GM23248 (cell line): ENCODE results near the gene DOCK9.

Experiments
- EZH2 ChIP-seq: fragments of 200-600 bp; sonication (generic); IDR thresholded peaks from 2 replicates; pipeline ENCODE4 v1.6.1; 2018; ENCODE audit warnings: antibody characterized with exemption, mild to moderate bottlenecking; ENCODE audit not compliant: insufficient read depth, poor library complexity, severe bottlenecking
- EZH2phosphoT487 ChIP-seq: fragments of 200-600 bp; sonication (generic); IDR thresholded peaks from 2 replicates; pipeline ENCODE4 v1.6.1; 2018; ENCODE audit warnings: antibody characterized with exemption, moderate library complexity, mild to moderate bottlenecking, low read depth; ENCODE audit not compliant: insufficient read depth

DNA sequence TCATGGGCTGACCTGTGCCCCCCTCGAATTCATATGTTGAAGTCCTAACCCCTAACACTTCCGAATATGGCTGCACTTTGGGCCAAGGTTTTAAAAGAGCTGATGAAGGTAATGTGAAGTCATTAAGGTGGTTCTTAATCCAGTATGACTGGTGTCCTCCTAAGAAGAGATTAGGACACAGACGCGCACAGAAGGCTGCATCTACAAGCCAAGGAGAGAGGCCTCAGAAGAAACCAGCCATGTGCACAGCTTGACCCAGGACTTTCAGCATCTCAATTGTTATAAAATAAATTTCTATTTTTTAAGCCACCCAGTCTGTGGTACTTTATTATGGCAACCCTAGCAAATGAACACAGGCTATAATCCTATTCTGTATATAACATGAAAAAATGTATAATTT is 99.9 kb downstream of the DOCK9 start:
- no peak for TF ChIP-seq EZH2
- TF ChIP-seq EZH2phosphoT487 = no peak
